ENCODE measurements around the gene LCMT1. TPM values are rescaled to one million over a fixed set of nuclear protein-coding genes. Genes with fewer than 3 reads are reported as not detected.
"Not testable (repeated sequence)": the region's sequence is repeated elsewhere in the genome, so short reads cannot be mapped to it uniquely, and the experiment has no call there.

The LCMT1 gene
- total RNA-seq, 2 experiments from 2014 or later: 47.2 to 50.1 TPM

GRCh38 chr16:25177831-25178688, 66.5 kb downstream of the LCMT1 start:
- H3K27ac Mint-ChIP-seq: no peak overlapping the region
- peaks cover 15% of the 10 kb centered on the region for H3K36me3 Mint-ChIP-seq
- H3K9me3 Mint-ChIP-seq: no peaks in the 10 kb centered on the region
- CTCF ChIA-PET: no interaction called here
- POLR2A ChIA-PET: no interaction called here
- H3K27me3 Mint-ChIP-seq: no peaks in the 10 kb centered on the region
- no peak for DNase-seq
- no peak overlapping the region for H3K4me3 Mint-ChIP-seq
- peaks cover 13% of the 10 kb centered on the region for H3K4me1 Mint-ChIP-seq (ENCODE audit: low read depth)
- intact Hi-C loops (cut with micrococcal nuclease): no loop called here

DNA sequence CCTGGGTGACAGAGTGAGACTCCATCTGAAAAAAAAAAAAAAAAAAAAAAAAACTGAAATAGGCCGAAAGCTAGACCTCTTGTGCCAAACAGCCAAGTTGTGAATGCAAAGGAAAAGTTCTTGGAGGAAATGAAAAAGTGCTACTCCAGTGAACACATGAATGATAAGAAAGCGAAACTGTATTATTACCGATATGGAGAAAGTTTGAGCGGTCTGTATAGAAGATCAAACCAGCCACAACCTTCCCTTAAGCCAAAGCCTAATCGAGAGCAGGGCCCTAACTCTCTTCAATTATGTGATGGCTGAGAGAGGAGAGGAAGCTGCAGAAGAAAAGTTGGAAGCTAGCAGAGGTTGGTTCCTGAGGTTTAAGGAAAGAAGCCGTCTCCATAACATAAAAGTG, 69.7 kb downstream of the LCMT1 start:
- not testable (repeated sequence) for H3K4me3 Mint-ChIP-seq, H3K27me3 Mint-ChIP-seq, H3K27ac Mint-ChIP-seq, DNase-seq, H3K9me3 Mint-ChIP-seq
- POLR2A ChIA-PET: interaction anchor here (0.6 to 1.0 kb wide), 2 partner anchors 25 to 1155 kb away, joined by 3 read pairs; no protein-coding TSS in a partner anchor
- CTCF ChIA-PET: interaction anchor here (1.0 to 2.0 kb wide), 4 partner anchors 42 to 54 kb away, joined by 3 to 10 read pairs (median 5); no protein-coding TSS in a partner anchor
- intact Hi-C loops (cut with micrococcal nuclease): loop anchor here (2.0 kb wide), 1 partner anchor 54 kb away; no protein-coding TSS in a partner anchor
- peaks cover 10% of the 10 kb centered on the region for H3K36me3 Mint-ChIP-seq
- peaks cover 13% of the 10 kb centered on the region for H3K4me1 Mint-ChIP-seq (ENCODE audit: low read depth)

GRCh38 chr16:25184771-25185170, 73.2 kb downstream of the LCMT1 start:
- no peak overlapping the region for H3K4me3 Mint-ChIP-seq
- POLR2A ChIA-PET: interaction anchor here (0.6 kb wide), 1 partner anchor 64 kb away, joined by 8 read pairs; no protein-coding TSS in a partner anchor
- H3K36me3 Mint-ChIP-seq: peaks cover 2% of the 10 kb centered on the region
- no peaks in the 10 kb centered on the region for H3K27me3 Mint-ChIP-seq
- intact Hi-C loops (cut with micrococcal nuclease): no loop called here
- H3K9me3 Mint-ChIP-seq: no peaks in the 10 kb centered on the region
- DNase-seq: no peak
- H3K4me1 Mint-ChIP-seq (ENCODE audit: low read depth): peaks cover 13% of the 10 kb centered on the region
- H3K27ac Mint-ChIP-seq: no peak overlapping the region
- CTCF ChIA-PET: interaction anchor here (0.9 kb wide), 1 partner anchor 9 kb away, joined by 3 read pairs; no protein-coding TSS in a partner anchor

GRCh38 chr16:25187491-25187795, 75.9 kb downstream of the LCMT1 start:
- no peak for DNase-seq
- intact Hi-C loops (cut with micrococcal nuclease): no loop called here
- POLR2A ChIA-PET: no interaction called here
- CTCF ChIA-PET: no interaction called here
- H3K9me3 Mint-ChIP-seq: no peaks in the 10 kb centered on the region
- H3K27ac Mint-ChIP-seq: no peak overlapping the region
- no peak overlapping the region for H3K4me3 Mint-ChIP-seq
- H3K4me1 Mint-ChIP-seq (ENCODE audit: low read depth): no peaks in the 10 kb centered on the region
- H3K27me3 Mint-ChIP-seq: no peaks in the 10 kb centered on the region
- no peaks in the 10 kb centered on the region for H3K36me3 Mint-ChIP-seq

DNA sequence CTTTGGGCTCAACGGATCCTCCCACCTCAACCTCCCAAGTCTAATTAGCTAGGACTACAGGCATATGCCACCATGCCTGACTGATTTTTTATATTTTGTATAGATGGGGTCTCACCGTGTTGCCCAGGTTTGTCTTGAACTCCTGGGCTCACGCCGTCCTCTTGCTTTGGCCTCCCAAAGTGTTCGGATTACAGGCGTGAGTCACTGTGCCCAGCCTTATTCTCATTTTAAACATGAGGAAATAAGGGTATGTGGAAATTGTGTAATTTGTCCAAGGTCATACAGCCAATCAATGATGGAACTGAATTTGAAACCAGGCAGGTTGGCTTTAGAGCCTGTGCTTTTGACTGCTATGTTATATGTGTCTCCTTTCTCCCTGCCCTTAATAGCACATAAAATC, 77.8 kb downstream of the LCMT1 start:
- H3K9me3 Mint-ChIP-seq: no peaks in the 10 kb centered on the region
- ChIA-PET POLR2A (no interaction called here), CTCF (no interaction called here)
- intact Hi-C loops (cut with micrococcal nuclease): no loop called here
- no peaks in the 10 kb centered on the region for H3K4me1 Mint-ChIP-seq (ENCODE audit: low read depth)
- H3K36me3 Mint-ChIP-seq: no peaks in the 10 kb centered on the region
- DNase-seq: no peak
- no peak overlapping the region for H3K27ac Mint-ChIP-seq
- H3K27me3 Mint-ChIP-seq: no peaks in the 10 kb centered on the region
- H3K4me3 Mint-ChIP-seq: no peak overlapping the region

- POLR2A ChIA-PET: no interaction called here
- no peaks in the 10 kb centered on the region for H3K36me3 Mint-ChIP-seq
- intact Hi-C loops (cut with micrococcal nuclease): no loop called here
- no peak overlapping the region for H3K27ac Mint-ChIP-seq
- H3K4me1 Mint-ChIP-seq (ENCODE audit: low read depth): no peaks in the 10 kb centered on the region
- no peak for DNase-seq
- H3K4me3 Mint-ChIP-seq: no peak overlapping the region
- H3K9me3 Mint-ChIP-seq: no peaks in the 10 kb centered on the region
- CTCF ChIA-PET: no interaction called here
- no peaks in the 10 kb centered on the region for H3K27me3 Mint-ChIP-seq
Measured at GRCh38 chr16:25192096-25192495, 80.6 kb downstream of the LCMT1 start.

DNA sequence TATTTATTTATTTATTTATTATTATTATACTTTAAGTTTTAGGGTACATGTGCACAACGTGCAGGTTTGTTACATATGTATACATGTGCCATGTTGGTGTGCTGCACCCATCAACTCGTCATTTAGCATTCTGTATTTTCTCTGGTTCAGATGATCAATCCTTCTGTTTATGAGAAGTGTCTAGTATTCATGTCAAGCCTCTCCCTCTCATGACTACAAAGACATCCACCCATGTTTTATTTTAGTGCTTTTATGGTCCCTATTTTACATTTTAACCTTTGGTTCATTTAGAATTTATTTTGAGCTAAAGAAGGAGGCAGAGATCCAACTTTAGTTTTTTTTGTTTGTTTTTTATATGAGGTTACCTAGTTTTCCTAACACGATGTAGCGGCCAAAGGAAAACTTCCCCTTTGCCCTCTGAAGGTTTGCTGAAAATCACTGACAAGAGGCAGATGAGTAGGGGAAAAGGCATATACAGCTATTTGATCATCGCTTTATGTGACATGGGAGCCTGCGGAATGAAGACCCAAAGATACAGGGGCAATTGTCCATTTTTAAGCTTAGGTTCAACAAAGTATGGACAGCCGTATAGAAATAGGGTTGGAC, 82.8 kb downstream of the LCMT1 start:
- Mint-ChIP-seq H3K4me3 (no peak overlapping the region), H3K27me3 (no peaks in the 10 kb centered on the region), H3K36me3 (no peaks in the 10 kb centered on the region), H3K4me1 (ENCODE audit: low read depth) (no peaks in the 10 kb centered on the region), H3K9me3 (no peaks in the 10 kb centered on the region), H3K27ac (no peak overlapping the region)
- no peak for DNase-seq
- intact Hi-C loops (cut with micrococcal nuclease): no loop called here
- CTCF ChIA-PET: no interaction called here
- POLR2A ChIA-PET: no interaction called here

- no peak for DNase-seq
Measured at GRCh38 chr16:25198021-25198420, 86.5 kb downstream of the LCMT1 start.

GRCh38 chr16:25199457-25199856, 87.9 kb downstream of the LCMT1 start:
- H3K4me3 Mint-ChIP-seq: no peak overlapping the region
- peaks cover 1% of the 10 kb centered on the region for H3K27me3 Mint-ChIP-seq
- H3K9me3 Mint-ChIP-seq: no peaks in the 10 kb centered on the region
- ChIA-PET POLR2A (no interaction called here), CTCF (no interaction called here)
- intact Hi-C loops (cut with micrococcal nuclease): no loop called here
- no peaks in the 10 kb centered on the region for H3K4me1 Mint-ChIP-seq (ENCODE audit: low read depth)
- H3K36me3 Mint-ChIP-seq: no peaks in the 10 kb centered on the region
- no peak for DNase-seq
- no peak overlapping the region for H3K27ac Mint-ChIP-seq

More at GRCh38 chr16:25198021-25198420, 86.5 kb downstream of the LCMT1 start:
- intact Hi-C loops (cut with micrococcal nuclease): no loop called here
- H3K27me3 Mint-ChIP-seq: peaks cover 1% of the 10 kb centered on the region
- no peak overlapping the region for H3K4me3 Mint-ChIP-seq
- H3K9me3 Mint-ChIP-seq: no peaks in the 10 kb centered on the region
- H3K36me3 Mint-ChIP-seq: no peaks in the 10 kb centered on the region
- POLR2A ChIA-PET: no interaction called here
- CTCF ChIA-PET: interaction anchor here (1.3 kb wide), 1 partner anchor 28 kb away, joined by 3 read pairs; no protein-coding TSS in a partner anchor
- H3K27ac Mint-ChIP-seq: no peak overlapping the region
- no peaks in the 10 kb centered on the region for H3K4me1 Mint-ChIP-seq (ENCODE audit: low read depth)

DNA sequence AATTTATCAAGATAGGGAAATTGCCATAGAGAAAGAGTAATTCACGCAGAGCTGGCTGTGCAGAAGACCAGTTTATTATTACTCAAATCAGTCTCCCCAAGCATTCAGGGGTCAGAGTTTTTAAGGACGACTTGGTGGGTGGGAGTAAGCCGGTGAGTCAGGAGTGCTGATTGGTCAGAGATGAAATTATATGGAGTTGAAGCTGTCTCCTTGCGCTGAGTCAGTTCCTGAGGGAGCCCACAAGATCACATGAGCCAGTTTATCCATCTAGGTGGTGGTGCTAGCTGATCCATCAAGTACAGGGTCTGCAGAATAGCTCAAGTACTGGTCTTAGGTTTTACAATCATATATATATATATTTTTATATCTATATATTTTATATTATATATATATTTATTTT, 99.2 kb downstream of the LCMT1 start:
- H3K9me3 Mint-ChIP-seq: no peaks in the 10 kb centered on the region
- no peaks in the 10 kb centered on the region for H3K27me3 Mint-ChIP-seq
- peak; percentile 23 for DNase-seq
- H3K27ac Mint-ChIP-seq: no peak overlapping the region
- intact Hi-C loops (cut with micrococcal nuclease): no loop called here
- no peaks in the 10 kb centered on the region for H3K36me3 Mint-ChIP-seq
- POLR2A ChIA-PET: no interaction called here
- peaks cover 3% of the 10 kb centered on the region for H3K4me1 Mint-ChIP-seq (ENCODE audit: low read depth)
- H3K4me3 Mint-ChIP-seq: no peak overlapping the region
- CTCF ChIA-PET: interaction anchor here (2.1 kb wide), 1 partner anchor 14 kb away, joined by 20 read pairs; no protein-coding TSS in a partner anchor

GRCh38 chr16:25212636-25213035, 101.1 kb downstream of the LCMT1 start:
- intact Hi-C loops (cut with micrococcal nuclease): no loop called here
- Mint-ChIP-seq H3K36me3 (no peaks in the 10 kb centered on the region), H3K27ac (no peak overlapping the region), H3K4me3 (no peak overlapping the region), H3K27me3 (no peaks in the 10 kb centered on the region), H3K9me3 (no peaks in the 10 kb centered on the region), H3K4me1 (ENCODE audit: low read depth) (peaks cover 3% of the 10 kb centered on the region)
- DNase-seq: no peak
- ChIA-PET CTCF (interaction anchor here (1.4 kb wide), 1 partner anchor 13 kb away, joined by 6 read pairs; no protein-coding TSS in a partner anchor), POLR2A (no interaction called here)

DNA sequence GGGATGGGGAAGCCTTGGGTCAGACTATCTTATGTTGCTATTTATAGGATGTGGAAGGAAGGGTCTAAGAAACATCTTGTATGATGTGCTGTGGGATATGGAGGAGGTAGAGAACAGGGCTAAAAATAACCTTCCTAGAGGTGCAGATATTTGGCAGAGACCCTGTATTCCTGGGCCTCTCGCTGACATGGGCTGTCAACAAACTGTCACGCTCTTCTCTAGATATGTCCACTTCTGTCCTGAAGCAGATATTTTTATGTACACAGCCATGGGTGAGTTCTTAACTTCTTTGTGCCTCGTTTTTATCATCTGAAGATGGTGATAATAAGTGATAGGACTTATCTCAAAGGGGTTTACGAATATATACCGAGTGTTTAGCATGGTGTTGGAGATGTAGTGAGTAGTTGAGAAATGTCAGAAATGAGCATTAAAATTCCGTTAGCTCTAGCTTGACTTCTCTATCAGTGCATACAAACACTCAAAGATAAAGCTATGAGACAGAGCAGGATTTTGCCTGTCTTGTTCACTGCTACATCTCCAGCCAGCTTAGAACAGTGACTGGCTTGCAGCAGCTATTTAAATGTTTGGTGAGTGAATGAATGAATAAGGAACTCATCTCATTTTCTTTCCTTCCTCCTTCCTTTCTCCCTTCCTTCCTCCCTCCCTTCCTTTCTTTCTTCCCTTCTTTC, 102.3 kb downstream of the LCMT1 start:
- Mint-ChIP-seq H3K9me3 (no peaks in the 10 kb centered on the region), H3K27me3 (no peaks in the 10 kb centered on the region), H3K4me3 (no peak overlapping the region), H3K27ac (no peak overlapping the region), H3K4me1 (ENCODE audit: low read depth) (peaks cover 3% of the 10 kb centered on the region), H3K36me3 (no peaks in the 10 kb centered on the region)
- CTCF ChIA-PET: interaction anchor here (0.6 to 3.0 kb wide), 2 partner anchors 11 to 20 kb away, joined by 3 to 15 read pairs; no protein-coding TSS in a partner anchor
- DNase-seq: no peak
- intact Hi-C loops (cut with micrococcal nuclease): no loop called here
- POLR2A ChIA-PET: no interaction called here
